GM13976 (cell line): Measurements from ENCODE around the gene CNNM4.
A peak's percentile ranks its signal among the peaks of the same experiment; 100 is the strongest.

Experiments used
- DNase-seq: peaks from one replicate; pipeline ENCODE4 v3.0.0; 2012; ENCODE audit warnings: low spot score
- CTCF ChIP-seq: IDR thresholded peaks from 2 replicates; pipeline ENCODE4 v1.5.1; 2012; ENCODE audit warnings: borderline replicate concordance, mild to moderate bottlenecking; ENCODE audit not compliant: insufficient read depth; ENCODE audit errors: extremely low read depth, missing control alignments, control extremely low read depth
- in situ Hi-C: fragments of 300-500 bp; cut with MboI; formaldehyde crosslinking; loops from one replicate; pipeline ENCODE4 v1.12.0; 2022; ENCODE audit warnings: low sequenced_read_pairs, mixed read lengths, inconsistent platforms; ENCODE audit not compliant: unreplicated experiment

The CNNM4 gene

GRCh38 chr2:96760036-96760985, at the start of gene CNNM4:
Gene CNNM4, plus strand, starts transcription at chr2:96760902. Its CDS starts 98 bp downstream, at chr2:96761000.
- in situ Hi-C loops = no loop called here
- TF ChIP-seq CTCF = peak; percentile 17
- DNase-seq = peak; percentile 96

GRCh38 chr2:96710985-96711384, 49.7 kb upstream of the CNNM4 start:
- TF ChIP-seq CTCF = no peak
- DNase-seq = no peak
- in situ Hi-C loops = no loop called here

- in situ Hi-C loops = no loop called here
- no peak for TF ChIP-seq CTCF
Observed at GRCh38 chr2:96715658-96716057, 45.0 kb upstream of the CNNM4 start.

GRCh38 chr2:96716388-96716787, 44.3 kb upstream of the CNNM4 start:
- no peak for DNase-seq
- no peak for TF ChIP-seq CTCF
- in situ Hi-C loops = no loop called here

More at GRCh38 chr2:96715658-96716057, 45.0 kb upstream of the CNNM4 start:
- DNase-seq = no peak

GRCh38 chr2:96726131-96726530, 34.6 kb upstream of the CNNM4 start:
- TF ChIP-seq CTCF = no peak
- in situ Hi-C loops = no loop called here

GRCh38 chr2:96727431-96727830, 33.3 kb upstream of the CNNM4 start:
- TF ChIP-seq CTCF = no peak
- no peak for DNase-seq
- in situ Hi-C loops = no loop called here

More at GRCh38 chr2:96726131-96726530, 34.6 kb upstream of the CNNM4 start:
- no peak for DNase-seq
